K562 (cell line): ENCODE results near the gene HJV. TPM values are rescaled to one million over a fixed set of nuclear protein-coding genes. Genes with fewer than 3 reads are reported as not detected.

Source experiments
- ARID2 ChIP-seq: fragments of 450-650 bp; IDR thresholded peaks from 2 replicates; pipeline ENCODE4 v1.6.1; 2017; ENCODE audit warnings: antibody characterized with exemption, mild to moderate bottlenecking
- BDP1 ChIP-seq: IDR thresholded peaks from 3 replicates; pipeline ENCODE4 v1.6.1; 2011; ENCODE audit not compliant: insufficient read length, insufficient read depth
- DNMT1 ChIP-seq: fragments of 450-650 bp; IDR thresholded peaks from 2 replicates; pipeline ENCODE4 v1.6.1; 2016; ENCODE audit warnings: antibody characterized with exemption, mild to moderate bottlenecking
- GATA2 ChIP-seq: sonication (generic); formaldehyde crosslinking; IDR thresholded peaks from 2 replicates; pipeline ENCODE4 v1.4.0; 2020; ENCODE audit warnings: mild to moderate bottlenecking, missing genetic modification reagents
- HDAC1 ChIP-seq, 2 experiments: fragments of 450-650 bp; IDR thresholded peaks; 2 replicates each; pipeline ENCODE4 v1.6.1; 2016 to 2017; ENCODE audit warnings: inconsistent platforms in 1 of 2, mild to moderate bottlenecking in 1 of 2, moderate library complexity in 1 of 2
- HNRNPL ChIP-seq: fragments of 200-400 bp; formaldehyde crosslinking; IDR thresholded peaks from 2 replicates; pipeline ENCODE4 v1.6.1; 2017; ENCODE audit warnings: low read depth, mild to moderate bottlenecking, low read length
- MNT ChIP-seq, 2 experiments: fragments of 450-650 bp; conservative IDR thresholded peaks; 2 replicates each; pipeline ENCODE4 v1.6.1; 2017; ENCODE audit warnings: mild to moderate bottlenecking in 2 of 2, moderate library complexity in 2 of 2
- NCOA4 ChIP-seq: fragments of 450-650 bp; IDR thresholded peaks from 2 replicates; pipeline ENCODE4 v1.6.1; 2018; ENCODE audit warnings: mild to moderate bottlenecking; ENCODE audit not compliant: partially characterized antibody
- RAD21 ChIP-seq, 2 experiments: fragments of 250-450 bp in 1 of 2; fragments of 450-650 bp in 1 of 2; sonication (Bioruptor Pico) in 1 of 2; formaldehyde crosslinking in 1 of 2; IDR thresholded peaks in 1 of 2; conservative IDR thresholded peaks in 1 of 2; 2 replicates each; pipeline versions ENCODE4 v1.4.0 to v1.8.0; 2020 to 2022; ENCODE audit warnings: mild to moderate bottlenecking in 2 of 2, moderate library complexity in 1 of 2
- RB1 ChIP-seq: fragments of 450-650 bp; IDR thresholded peaks from 2 replicates; pipeline ENCODE4 v1.6.1; 2017; ENCODE audit warnings: low read depth, mild to moderate bottlenecking
- REST ChIP-seq, 2 experiments: fragments of 450-650 bp; formaldehyde crosslinking in 1 of 2; IDR thresholded peaks; 2 replicates each; pipeline versions ENCODE4 v1.4.0 to v1.6.1; 2014 to 2020; ENCODE audit warnings: mild to moderate bottlenecking in 2 of 2, borderline replicate concordance in 1 of 2, low read depth in 1 of 2
- SMARCB1 ChIP-seq: IDR thresholded peaks from 2 replicates; pipeline ENCODE4 v1.6.1; 2011; ENCODE audit warnings: improper control_type of control experiment, low read depth; ENCODE audit not compliant: insufficient read length
- YY1 ChIP-seq, 3 experiments: IDR thresholded peaks; 2 replicates each; pipeline ENCODE4 v1.6.1; 2011; ENCODE audit warnings: low read length in 2 of 3, mild to moderate bottlenecking in 2 of 3, moderate library complexity in 2 of 3, borderline replicate concordance in 1 of 3, control low read depth in 1 of 3, low read depth in 1 of 3; ENCODE audit not compliant: insufficient read depth in 3 of 3, insufficient replicate concordance in 2 of 3, control insufficient read depth in 1 of 3, insufficient read length in 1 of 3; ENCODE audit errors: extremely low read depth in 1 of 3
- ZBTB7A ChIP-seq: IDR thresholded peaks from 2 replicates; pipeline ENCODE4 v1.6.1; 2011; ENCODE audit warnings: low read depth, mild to moderate bottlenecking, low read length, moderate library complexity, borderline replicate concordance; ENCODE audit not compliant: control insufficient read depth
- ZEB2 ChIP-seq: fragments of 450-650 bp; IDR thresholded peaks from 2 replicates; pipeline ENCODE4 v1.6.1; 2016
- ZFPM2 ChIP-seq: fragments of 250-450 bp; sonication (Bioruptor Pico); IDR thresholded peaks from 2 replicates; pipeline ENCODE4 v1.5.1; 2022; ENCODE audit warnings: mild to moderate bottlenecking
- ZNF347 ChIP-seq: fragments of 450-650 bp; formaldehyde crosslinking; IDR thresholded peaks from 2 replicates; pipeline ENCODE4 v1.4.0; 2020; ENCODE audit warnings: low read depth, mild to moderate bottlenecking, moderate library complexity
- polyA plus RNA-seq, 8 experiments: library from polyadenylated mRNA; depleted of rRNA in 4 of 8; stranded (reverse) in 5 of 8; unstranded in 3 of 8; fragments of >200 nt; fragmentation: Nextera tagmentation in 2 of 8; fragmentation: Illumina TruSeq in 1 of 8; extraction: Ambion mirVana in 2 of 8; extraction: Trizol in 1 of 8; gene quantifications; 2 replicates each; pipeline versions ENCODE4 v1.2.1 to v1.2.3, GENCODE V29; 2011 to 2014; ENCODE audit warnings: inconsistent platforms in 1 of 8, missing spikeins in 1 of 8
- total RNA-seq, 7 experiments: library from RNA; depleted of rRNA in 6 of 7; stranded (reverse); fragments of >200 nt in 6 of 7; fragmentation: Illumina TruSeq in 2 of 7; extraction: Trizol in 2 of 7; gene quantifications; 2 replicates each; pipeline versions ENCODE4 v1.2.1 to v1.2.3, GENCODE V29; 2011 to 2021; ENCODE audit warnings: low replicate concordance in 1 of 7

The HJV gene
- total and polyA plus RNA-seq, 9 of the 15 experiments (the other 6 are each of a cell fraction or from before 2014, with no cell fraction given) = 1.0 to 6.6 (median 2.4) TPM

DNA sequence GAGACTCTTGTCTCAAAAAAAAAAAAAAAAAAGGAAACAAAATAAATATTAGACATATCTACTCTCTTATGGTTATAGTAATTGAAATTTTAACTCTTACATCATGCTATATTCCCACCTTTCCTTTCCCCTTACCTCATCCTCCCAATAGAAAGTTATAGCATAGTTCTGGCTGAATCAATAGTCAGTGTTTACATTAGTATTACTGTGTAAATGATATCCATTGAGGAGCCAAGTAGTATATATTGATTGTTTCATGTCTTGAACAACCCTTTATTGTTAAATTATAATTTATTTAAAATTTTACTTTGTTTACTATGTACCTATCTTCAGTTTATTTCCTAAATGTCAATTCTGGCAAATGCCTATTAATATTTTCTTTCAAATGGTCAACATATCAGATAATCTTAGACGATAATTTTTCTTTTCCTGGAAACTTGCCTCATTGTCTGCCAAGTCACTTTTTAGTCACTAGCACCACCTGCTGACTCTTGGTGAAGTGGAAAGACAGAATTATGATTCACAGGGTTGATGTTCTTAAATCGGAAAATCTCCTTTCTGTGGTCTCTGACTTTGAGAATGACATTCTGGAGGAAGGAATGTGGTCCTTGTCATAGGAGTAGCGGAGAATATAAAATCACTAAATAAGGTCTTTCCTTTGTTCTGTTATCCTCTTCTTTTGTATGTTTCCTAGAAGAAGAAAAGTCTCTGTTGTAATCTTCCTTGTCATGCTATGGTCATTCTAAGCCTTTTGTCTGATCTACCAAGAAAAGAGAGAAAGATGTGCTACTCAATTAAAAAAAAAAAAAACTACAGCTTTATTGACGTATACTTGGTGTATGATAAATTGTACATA lies 8.6 kb downstream of the HJV start (continued):
- peak; percentile 43; the same call in 1 of the 2 replicates for TF ChIP-seq RB1
- peak; percentile 98 for TF ChIP-seq RAD21 (CRISPR knock-in tag; conservative IDR thresholded peaks at IDR 0.05 in 1 of 2, IDR thresholded peaks at IDR 0.05 in 1 of 2)
- TF ChIP-seq MNT (conservative IDR thresholded peaks at IDR 0.05) = peak in 1 of 2 experiments; percentile 33; a peak in 2 of 4 replicates
- TF ChIP-seq HDAC1 (IDR thresholded peaks at IDR 0.05) = no peak
- no peak for TF ChIP-seq DNMT1
- no peak for TF ChIP-seq YY1 (IDR thresholded peaks at IDR 0.05; ENCODE audit: borderline replicate concordance in 1 of 3, control insufficient read depth in 1 of 3, extremely low read depth in 1 of 3, insufficient read depth in 3 of 3, insufficient read length in 1 of 3, insufficient replicate concordance in 2 of 3, low read depth in 1 of 3, low read length in 2 of 3)
- no peak for TF ChIP-seq NCOA4
- TF ChIP-seq ARID2 = peak; percentile 81; the same call in 1 of the 2 replicates
- no peak for TF ChIP-seq SMARCB1
- no peak for TF ChIP-seq BDP1
- TF ChIP-seq HNRNPL = no peak
- no peak for TF ChIP-seq ZEB2
- TF ChIP-seq ZFPM2 (CRISPR knock-in tag) = no peak
- TF ChIP-seq REST (IDR thresholded peaks at IDR 0.05; ENCODE audit: borderline replicate concordance) = peak; percentile 91
- TF ChIP-seq REST (CRISPR knock-in tag; IDR thresholded peaks at IDR 0.05; ENCODE audit: low read depth) = no peak
- no peak for TF ChIP-seq ZNF347 (CRISPR knock-in tag)
- TF ChIP-seq ZBTB7A = no peak
- peak; percentile 68; the same call in 1 of the 2 replicates for TF ChIP-seq GATA2
